Measurements from ENCODE around the gene SLC17A3.

DNA sequence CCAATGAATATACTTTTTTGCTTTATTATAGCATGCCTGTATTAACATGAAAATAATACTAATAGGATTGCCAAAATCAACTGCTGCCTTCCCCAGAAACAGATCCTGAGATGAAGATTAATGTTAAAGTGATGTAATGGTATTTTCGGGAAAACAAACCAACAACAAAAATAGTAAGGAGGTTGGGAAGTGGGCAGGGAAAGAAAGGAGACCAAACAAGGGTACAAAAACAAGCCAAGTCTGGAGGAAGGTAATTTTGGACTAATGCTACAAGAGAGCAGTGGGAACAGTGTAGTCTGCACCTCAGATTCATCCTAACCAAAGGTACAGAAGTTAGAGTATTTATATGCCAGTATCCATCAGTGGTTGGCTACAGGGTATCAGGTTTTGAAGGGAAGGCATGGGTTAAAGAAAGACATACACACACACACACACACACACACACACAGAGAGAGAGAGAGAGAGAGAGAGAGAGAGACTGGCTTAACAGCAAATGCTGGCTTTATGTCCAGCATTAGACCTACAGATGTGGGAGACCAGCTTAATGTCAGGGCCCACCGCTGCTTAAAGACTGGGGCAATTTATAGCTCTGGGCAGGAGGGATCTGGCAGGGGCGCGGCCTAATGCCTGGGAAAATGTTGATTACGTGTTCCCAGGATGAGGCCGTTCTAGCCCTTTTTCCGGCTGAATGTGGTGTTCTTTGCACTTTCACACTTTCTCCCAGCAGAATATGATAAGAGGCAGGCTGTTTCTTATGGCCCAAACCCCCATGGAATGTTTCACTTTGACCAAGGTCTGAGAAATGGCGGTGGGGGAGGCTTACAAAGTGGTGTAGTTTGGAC, 38.4 kb downstream of the SLC17A3 start:
- TF ChIP-seq CTCF (conservative IDR thresholded peaks at IDR 0.05; ENCODE audit: low read depth in 2 of 2) (no peak), EZH2 (IDR thresholded peaks at IDR 0.05; ENCODE audit: low read depth, unreplicated experiment) (no peak), ZNF114 (CRISPR knock-in tag; IDR thresholded peaks at IDR 0.05) (no peak), POLR2AphosphoS5 (IDR thresholded peaks at IDR 0.05; ENCODE audit: low read depth) (no peak)
